Right lobe of liver (tissue), 6 donors: ENCODE measurements around the gene RBMS3. TPM values are rescaled to one million over a fixed set of nuclear protein-coding genes. Genes with fewer than 3 reads are reported as not detected.

Experiments used
- ATAC-seq, 4 donors: fragments of 200-7000 bp; cut with Tn5 transposase; one replicate each; pipeline ENCODE4 v1.9.1; 2020; ENCODE audit warnings: mild to moderate bottlenecking in 4 of 4, moderate library complexity in 4 of 4
- DNase-seq, 3 donors: peaks; one replicate each; pipeline ENCODE4 v3.0.0-alpha.2; 2020
- H3K27ac ChIP-seq, 3 donors: fragments of 200-600 bp; one replicate each; pipeline ENCODE4 v1.8.0; 2022
- H3K27me3 ChIP-seq, 2 donors: fragments of 200-600 bp; one replicate each; pipeline ENCODE4 v1.8.0; 2022
- H3K36me3 ChIP-seq, 4 donors: fragments of 200-600 bp; sonication (generic) in 1 of 4; one replicate each; pipeline versions ENCODE4 v1.5.1 to v1.8.0; 2017 to 2022; ENCODE audit warnings: control low read depth in 1 of 4
- H3K4me1 ChIP-seq, 4 donors: fragments of 200-600 bp; sonication (generic) in 1 of 4; one replicate each; pipeline versions ENCODE4 v1.5.1 to v1.8.0; 2017 to 2022; ENCODE audit warnings: control low read depth in 1 of 4
- H3K4me3 ChIP-seq, 3 donors: fragments of 200-600 bp; one replicate each; pipeline ENCODE4 v1.8.0; 2022
- H3K9me3 ChIP-seq, 4 donors: fragments of 200-600 bp; sonication (generic) in 1 of 4; one replicate each; pipeline versions ENCODE4 v1.5.1 to v1.8.0; 2017 to 2022; ENCODE audit warnings: control low read depth in 1 of 4
- CTCF ChIP-seq, 4 donors: fragments of 200-600 bp in 3 of 4; fragments of 450-650 bp in 1 of 4; IDR thresholded peaks; one replicate each; pipeline versions ENCODE4 v1.5.1 to v1.8.0; 2016 to 2022; ENCODE audit warnings: antibody characterized with exemption in 4 of 4, mild to moderate bottlenecking in 2 of 4
- POLR2A ChIP-seq: fragments of 450-650 bp; IDR thresholded peaks from one replicate; pipeline ENCODE4 v1.6.1; 2017; ENCODE audit warnings: antibody characterized with exemption, mild to moderate bottlenecking
- WGBS: methylation state at CpG from one replicate; pipeline ENCODE4 v1.1.6; 2018; ENCODE audit warnings: low coverage, low lambda C conversion rate; ENCODE audit not compliant: insufficient coverage; ENCODE audit errors: missing lambda C conversion rate; 5-methylcytosine and 5-hydroxymethylcytosine counted together
- intact Hi-C, 2 donors: fragments of 100-400 bp; cut with DNase I; formaldehyde crosslinking; loops; one replicate each; pipeline versions ENCODE4 v1.11.2 to v1.14.1; 2022
- total RNA-seq, 6 experiments: library from RNA; depleted of rRNA in 2 of 6; stranded (reverse); fragments of >200 nt in 2 of 6; fragmentation: NEBNext Ultra II Directional in 3 of 6; extraction: Animal tissue kit (Norgen Biotek cat#: 25700) in 3 of 6; gene quantifications; one replicate each; pipeline versions ENCODE4 v1.1.0 to v1.2.4, GENCODE V29; 2016 to 2023
- donor health status: DM: no; HTN: yes; CAD: no.
- donor health status: DM: no; HTN: no; CAD: no.
- donor health status: DM: no; HTN: no; CAD: no.
- donor health status: DM: no; HTN: yes; CAD: no.
- donor health status: DM: no; HTN: yes; CAD: no.

RBMS3 gene
- total RNA-seq, 6 experiments from 2014 or later = 6.3 to 11.5 (median 8.3) TPM

- no peak for DNase-seq
- Histone ChIP-seq H3K4me1 (no peaks in the 10 kb centered on the region), H3K4me3 (no peak overlapping the region), H3K9me3 (no peaks in the 10 kb centered on the region), H3K27ac (no peak overlapping the region), H3K27me3 (no peaks in the 10 kb centered on the region), H3K36me3 (no peaks in the 10 kb centered on the region)
- no peak for ATAC-seq
- WGBS = 69% methylated on average over 3 of the region's 3 CpGs
- intact Hi-C loops = no loop called here
- TF ChIP-seq CTCF (IDR thresholded peaks at IDR 0.05) (no peak), POLR2A (no peak)
These were observed 327.8 kb downstream of the RBMS3 start for GRCh38 chr3:29608414-29609327.

GRCh38 chr3:29609328-29609811, 328.5 kb downstream of the RBMS3 start:
- intact Hi-C loops = no loop called here
- Histone ChIP-seq H3K27ac (no peak overlapping the region), H3K36me3 (no peaks in the 10 kb centered on the region), H3K4me3 (no peak overlapping the region), H3K27me3 (no peaks in the 10 kb centered on the region), H3K4me1 (no peaks in the 10 kb centered on the region), H3K9me3 (no peaks in the 10 kb centered on the region)
- TF ChIP-seq CTCF (IDR thresholded peaks at IDR 0.05) (no peak), POLR2A (no peak)
- ATAC-seq (peak in 2 of 4 donors; percentile 11 to 30), DNase-seq (no peak)

- intact Hi-C loops = no loop called here
These were observed 329.9 kb downstream of the RBMS3 start for GRCh38 chr3:29610781-29611180.

GRCh38 chr3:29611252-29611651, 330.4 kb downstream of the RBMS3 start:
- WGBS = 53% methylated on average over 4 of the region's 4 CpGs

More at GRCh38 chr3:29610781-29611180, 329.9 kb downstream of the RBMS3 start:
- H3K4me3 ChIP-seq = no peak overlapping the region
- H3K27me3 ChIP-seq = no peaks in the 10 kb centered on the region
- no peaks in the 10 kb centered on the region for H3K4me1 ChIP-seq
- ATAC-seq (no peak), DNase-seq (no peak)
- H3K9me3 ChIP-seq = no peaks in the 10 kb centered on the region
- no peak for TF ChIP-seq POLR2A
- TF ChIP-seq CTCF (IDR thresholded peaks at IDR 0.05) = no peak
- no peak overlapping the region for H3K27ac ChIP-seq
- H3K36me3 ChIP-seq = no peaks in the 10 kb centered on the region

More at GRCh38 chr3:29611252-29611651, 330.4 kb downstream of the RBMS3 start:
- no peaks in the 10 kb centered on the region for H3K36me3 ChIP-seq
- H3K27ac ChIP-seq = no peak overlapping the region
- ATAC-seq (no peak), DNase-seq (no peak)
- H3K27me3 ChIP-seq = no peaks in the 10 kb centered on the region
- intact Hi-C loops = no loop called here
- H3K4me1 ChIP-seq = no peaks in the 10 kb centered on the region
- H3K4me3 ChIP-seq = no peak overlapping the region
- TF ChIP-seq POLR2A (no peak), CTCF (IDR thresholded peaks at IDR 0.05) (no peak)
- no peaks in the 10 kb centered on the region for H3K9me3 ChIP-seq
